Gastrocnemius medialis (tissue), 4 donors: Measurements from ENCODE around the gene KCNAB1. TPM values are rescaled to one million over a fixed set of nuclear protein-coding genes. Genes with fewer than 3 reads are reported as not detected.

Experiments
- ATAC-seq, 2 donors: fragments of 150-250 bp; one replicate each; pipeline ENCODE4 v1.9.1; 2016
- DNase-seq, 2 donors: peaks; one replicate each; pipeline ENCODE4 v3.0.0-alpha.2; 2019
- H3K27ac ChIP-seq, 4 donors: fragments of 200-600 bp; sonication (generic); 1 replicate in 1 of 4; 2 replicates in 3 of 4; pipeline ENCODE4 v1.5.1; 2016 to 2018; ENCODE audit warnings: mild to moderate bottlenecking in 2 of 4, moderate library complexity in 1 of 4
- H3K27me3 ChIP-seq, 3 donors: fragments of 200-600 bp; sonication (generic) in 2 of 3; 1 replicate in 1 of 3; 2 replicates in 2 of 3; pipeline versions ENCODE4 v1.5.1 to v1.6.0; 2016 to 2019; ENCODE audit warnings: mild to moderate bottlenecking in 1 of 3, moderate library complexity in 1 of 3
- H3K36me3 ChIP-seq, 2 donors: fragments of 200-600 bp; sonication (generic) in 1 of 2; one replicate each; pipeline ENCODE4 v1.5.1; 2017 to 2018
- H3K4me1 ChIP-seq, 2 donors: fragments of 200-600 bp; sonication (generic) in 1 of 2; one replicate each; pipeline ENCODE4 v1.5.1; 2016 to 2017; ENCODE audit warnings: mild to moderate bottlenecking in 2 of 2
- H3K4me3 ChIP-seq, 4 donors: fragments of 200-600 bp; sonication (generic) in 3 of 4; 1 replicate in 1 of 4; 2 replicates in 3 of 4; pipeline ENCODE4 v1.5.1; 2016 to 2019; ENCODE audit warnings: mild to moderate bottlenecking in 2 of 4
- H3K9me3 ChIP-seq, 3 donors: fragments of 200-600 bp; sonication (generic) in 2 of 3; 1 replicate in 1 of 3; 2 replicates in 2 of 3; pipeline ENCODE4 v1.5.1; 2016 to 2019
- POLR2A ChIP-seq, 2 donors: fragments of 450-650 bp; IDR thresholded peaks; one replicate each; pipeline ENCODE4 v1.6.1; 2017; ENCODE audit warnings: antibody characterized with exemption in 2 of 2, mild to moderate bottlenecking in 2 of 2, moderate library complexity in 2 of 2
- in situ Hi-C, 4 donors: fragments of 200-750 bp; cut with MboI; loops; one replicate each; pipeline versions ENCODE4 v1.15.0 to v1.8.0; 2017; ENCODE audit warnings: low sequenced_read_pairs in 4 of 4
- intact Hi-C: fragments of 100-400 bp; cut with DNase I; formaldehyde crosslinking; loops from one replicate; pipeline ENCODE4 v1.15.1; 2023; ENCODE audit warnings: low total_unique reads
- total RNA-seq, 4 donors: library from RNA; depleted of rRNA; stranded (reverse); fragments of >200 nt; gene quantifications; one replicate each; pipeline versions ENCODE4 v1.1.0 to v1.2.3, GENCODE V29; 2016
- TF ChIP-seq, protein P1 (sequence below), 5 experiments: fragments of 450-650 bp in 3 of 5; fragments of 200-600 bp in 2 of 5; sonication (generic) in 2 of 5; IDR thresholded peaks in 4 of 5; conservative IDR thresholded peaks in 1 of 5; 1 replicate in 4 of 5; 2 replicates in 1 of 5; pipeline ENCODE4 v1.5.1; 2016 to 2019; ENCODE audit warnings: antibody characterized with exemption in 5 of 5, mild to moderate bottlenecking in 3 of 5, moderate library complexity in 3 of 5

The KCNAB1 gene
- total RNA-seq, 4 donors from 2014 or later: 0.46 to 3.6 (median 1.9) TPM

DNA sequence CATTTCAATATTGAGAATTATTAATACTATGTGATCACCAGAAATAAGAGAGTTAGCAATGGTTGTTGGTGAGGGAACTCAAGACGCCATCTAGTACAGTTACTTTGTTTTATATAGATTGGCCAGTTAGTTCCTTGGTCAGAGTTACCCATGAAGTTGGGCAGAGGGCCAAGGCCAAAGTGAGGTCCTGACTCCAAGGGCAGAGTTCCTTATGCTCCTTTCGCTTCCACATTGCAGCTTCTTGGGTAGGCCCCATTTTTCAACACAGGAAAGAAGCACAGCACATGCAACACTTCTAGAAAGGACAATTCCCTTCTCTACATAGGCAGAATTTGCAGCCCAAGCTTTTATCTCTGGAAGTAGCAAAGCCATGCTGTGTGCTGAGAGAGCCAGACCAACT is 178.6 kb downstream of the KCNAB1 start:
- intact Hi-C loops (no loop called here), in situ Hi-C loops (no loop called here)
- H3K4me1 ChIP-seq: peaks cover 0 to 13% of the 10 kb centered on the region in 2 donors
- H3K36me3 ChIP-seq: no peaks in the 10 kb centered on the region
- H3K27me3 ChIP-seq: peaks cover 0 to 2% (median 0%) of the 10 kb centered on the region in 3 donors
- TF ChIP-seq, protein P1, sequence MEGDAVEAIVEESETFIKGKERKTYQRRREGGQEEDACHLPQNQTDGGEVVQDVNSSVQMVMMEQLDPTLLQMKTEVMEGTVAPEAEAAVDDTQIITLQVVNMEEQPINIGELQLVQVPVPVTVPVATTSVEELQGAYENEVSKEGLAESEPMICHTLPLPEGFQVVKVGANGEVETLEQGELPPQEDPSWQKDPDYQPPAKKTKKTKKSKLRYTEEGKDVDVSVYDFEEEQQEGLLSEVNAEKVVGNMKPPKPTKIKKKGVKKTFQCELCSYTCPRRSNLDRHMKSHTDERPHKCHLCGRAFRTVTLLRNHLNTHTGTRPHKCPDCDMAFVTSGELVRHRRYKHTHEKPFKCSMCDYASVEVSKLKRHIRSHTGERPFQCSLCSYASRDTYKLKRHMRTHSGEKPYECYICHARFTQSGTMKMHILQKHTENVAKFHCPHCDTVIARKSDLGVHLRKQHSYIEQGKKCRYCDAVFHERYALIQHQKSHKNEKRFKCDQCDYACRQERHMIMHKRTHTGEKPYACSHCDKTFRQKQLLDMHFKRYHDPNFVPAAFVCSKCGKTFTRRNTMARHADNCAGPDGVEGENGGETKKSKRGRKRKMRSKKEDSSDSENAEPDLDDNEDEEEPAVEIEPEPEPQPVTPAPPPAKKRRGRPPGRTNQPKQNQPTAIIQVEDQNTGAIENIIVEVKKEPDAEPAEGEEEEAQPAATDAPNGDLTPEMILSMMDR (IDR thresholded peaks at IDR 0.05 in 4 of 5, conservative IDR thresholded peaks at IDR 0.05 in 1 of 5): no peak
- no peak for TF ChIP-seq POLR2A (IDR thresholded peaks at IDR 0.05)
- peak; percentile 34 to 41 for DNase-seq
- H3K27ac ChIP-seq: no peak overlapping the region
- H3K4me3 ChIP-seq: no peak overlapping the region
- ATAC-seq: peak in 1 of 2 donors; percentile 15
- no peaks in the 10 kb centered on the region for H3K9me3 ChIP-seq

- H3K36me3 ChIP-seq: no peaks in the 10 kb centered on the region
- DNase-seq: no peak
- H3K27me3 ChIP-seq: peaks cover 0 to 2% (median 0%) of the 10 kb centered on the region in 3 donors
- TF ChIP-seq POLR2A (IDR thresholded peaks at IDR 0.05): no peak
- TF ChIP-seq, protein P1 (IDR thresholded peaks at IDR 0.05 in 4 of 5, conservative IDR thresholded peaks at IDR 0.05 in 1 of 5): no peak
- in situ Hi-C loops (no loop called here), intact Hi-C loops (no loop called here)
- no peaks in the 10 kb centered on the region for H3K9me3 ChIP-seq
- no peak overlapping the region for H3K4me3 ChIP-seq
- H3K27ac ChIP-seq: peak overlapping the region in 1 of 4 donors; percentile 19
- H3K4me1 ChIP-seq: peaks cover 0 to 13% of the 10 kb centered on the region in 2 donors
- ATAC-seq: no peak
These were observed 179.2 kb downstream of the KCNAB1 start for GRCh38 chr3:156299569-156299968.

- no peaks in the 10 kb centered on the region for H3K36me3 ChIP-seq
- H3K27ac ChIP-seq: no peak overlapping the region
- ATAC-seq (no peak), DNase-seq (no peak)
- TF ChIP-seq, protein P1 (IDR thresholded peaks at IDR 0.05 in 4 of 5, conservative IDR thresholded peaks at IDR 0.05 in 1 of 5): no peak
- TF ChIP-seq POLR2A (IDR thresholded peaks at IDR 0.05): no peak
- no peaks in the 10 kb centered on the region for H3K9me3 ChIP-seq
- intact Hi-C loops (no loop called here), in situ Hi-C loops (no loop called here)
- H3K4me3 ChIP-seq: no peak overlapping the region
- no peaks in the 10 kb centered on the region for H3K27me3 ChIP-seq
- peaks cover 0 to 13% of the 10 kb centered on the region in 2 donors for H3K4me1 ChIP-seq
These were observed 180.0 kb downstream of the KCNAB1 start for GRCh38 chr3:156300371-156300770.

DNA sequence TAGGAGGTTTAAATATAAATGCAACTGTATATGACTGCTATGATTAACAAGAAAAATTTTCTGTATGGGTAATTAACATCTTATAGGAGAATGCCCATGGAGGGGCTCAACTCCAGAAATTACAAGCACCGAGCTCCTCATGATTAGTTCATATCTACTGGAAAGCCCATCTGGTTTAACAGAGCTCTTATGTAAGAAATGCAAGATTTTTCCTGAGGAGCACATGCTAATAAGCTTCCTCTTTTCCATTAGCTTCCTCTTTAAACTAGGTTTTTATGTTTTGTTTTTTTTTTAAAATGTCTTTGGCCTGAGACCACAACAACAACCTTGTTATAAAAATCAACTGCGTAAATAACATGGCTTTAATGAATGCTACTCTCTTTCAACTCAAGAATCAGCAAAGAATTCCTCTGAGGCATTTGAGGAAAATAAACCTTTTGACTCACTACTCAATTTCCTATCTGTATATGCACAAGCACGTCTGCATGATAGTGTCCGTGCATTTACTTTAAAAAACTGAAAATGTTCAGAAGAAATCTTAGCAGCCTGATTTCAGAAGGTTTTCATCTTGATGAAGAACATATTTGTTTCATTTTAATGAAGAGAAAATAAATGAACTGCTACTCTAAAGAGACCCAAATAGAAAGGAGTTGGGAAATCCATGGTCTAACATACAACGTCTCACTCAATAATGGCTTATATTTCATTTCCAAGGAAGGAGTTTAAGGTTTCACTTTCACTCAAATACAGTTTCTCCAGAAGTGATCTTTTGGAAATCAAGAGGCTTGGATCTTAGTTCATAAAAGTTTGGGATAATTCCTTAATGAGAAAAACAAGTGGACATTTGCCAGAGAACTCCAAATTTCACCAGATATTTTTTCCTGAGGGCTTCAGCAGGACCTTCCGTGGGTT is 180.8 kb downstream of the KCNAB1 start:
- in situ Hi-C loops (no loop called here), intact Hi-C loops (no loop called here)
- ATAC-seq (no peak), DNase-seq (no peak)
- H3K4me1 ChIP-seq: peaks cover 0 to 13% of the 10 kb centered on the region in 2 donors
- peak overlapping the region in 1 of 4 donors; percentile 38 for H3K4me3 ChIP-seq
- no peaks in the 10 kb centered on the region for H3K36me3 ChIP-seq
- TF ChIP-seq, protein P1 (IDR thresholded peaks at IDR 0.05 in 4 of 5, conservative IDR thresholded peaks at IDR 0.05 in 1 of 5): no peak
- TF ChIP-seq POLR2A (IDR thresholded peaks at IDR 0.05): no peak
- H3K9me3 ChIP-seq: no peaks in the 10 kb centered on the region
- peak overlapping the region in 1 of 4 donors; percentile 12 for H3K27ac ChIP-seq
- H3K27me3 ChIP-seq: no peaks in the 10 kb centered on the region
